GM19463 (cell line): ENCODE results near the gene MYBBP1A.
"Not testable (repeated sequence)": the region's sequence is repeated elsewhere in the genome, so short reads cannot be mapped to it uniquely, and the experiment has no call there.

Experiments
- ATAC-seq: cut with Tn5 transposase; IDR thresholded peaks from one replicate; pipeline ENCODE4 v1.9.1; 2021; ENCODE audit warnings: mild to moderate bottlenecking, moderate library complexity; ENCODE audit not compliant: unreplicated experiment

The MYBBP1A gene, protein sequence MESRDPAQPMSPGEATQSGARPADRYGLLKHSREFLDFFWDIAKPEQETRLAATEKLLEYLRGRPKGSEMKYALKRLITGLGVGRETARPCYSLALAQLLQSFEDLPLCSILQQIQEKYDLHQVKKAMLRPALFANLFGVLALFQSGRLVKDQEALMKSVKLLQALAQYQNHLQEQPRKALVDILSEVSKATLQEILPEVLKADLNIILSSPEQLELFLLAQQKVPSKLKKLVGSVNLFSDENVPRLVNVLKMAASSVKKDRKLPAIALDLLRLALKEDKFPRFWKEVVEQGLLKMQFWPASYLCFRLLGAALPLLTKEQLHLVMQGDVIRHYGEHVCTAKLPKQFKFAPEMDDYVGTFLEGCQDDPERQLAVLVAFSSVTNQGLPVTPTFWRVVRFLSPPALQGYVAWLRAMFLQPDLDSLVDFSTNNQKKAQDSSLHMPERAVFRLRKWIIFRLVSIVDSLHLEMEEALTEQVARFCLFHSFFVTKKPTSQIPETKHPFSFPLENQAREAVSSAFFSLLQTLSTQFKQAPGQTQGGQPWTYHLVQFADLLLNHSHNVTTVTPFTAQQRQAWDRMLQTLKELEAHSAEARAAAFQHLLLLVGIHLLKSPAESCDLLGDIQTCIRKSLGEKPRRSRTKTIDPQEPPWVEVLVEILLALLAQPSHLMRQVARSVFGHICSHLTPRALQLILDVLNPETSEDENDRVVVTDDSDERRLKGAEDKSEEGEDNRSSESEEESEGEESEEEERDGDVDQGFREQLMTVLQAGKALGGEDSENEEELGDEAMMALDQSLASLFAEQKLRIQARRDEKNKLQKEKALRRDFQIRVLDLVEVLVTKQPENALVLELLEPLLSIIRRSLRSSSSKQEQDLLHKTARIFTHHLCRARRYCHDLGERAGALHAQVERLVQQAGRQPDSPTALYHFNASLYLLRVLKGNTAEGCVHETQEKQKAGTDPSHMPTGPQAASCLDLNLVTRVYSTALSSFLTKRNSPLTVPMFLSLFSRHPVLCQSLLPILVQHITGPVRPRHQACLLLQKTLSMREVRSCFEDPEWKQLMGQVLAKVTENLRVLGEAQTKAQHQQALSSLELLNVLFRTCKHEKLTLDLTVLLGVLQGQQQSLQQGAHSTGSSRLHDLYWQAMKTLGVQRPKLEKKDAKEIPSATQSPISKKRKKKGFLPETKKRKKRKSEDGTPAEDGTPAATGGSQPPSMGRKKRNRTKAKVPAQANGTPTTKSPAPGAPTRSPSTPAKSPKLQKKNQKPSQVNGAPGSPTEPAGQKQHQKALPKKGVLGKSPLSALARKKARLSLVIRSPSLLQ (N-terminal part only)

DNA sequence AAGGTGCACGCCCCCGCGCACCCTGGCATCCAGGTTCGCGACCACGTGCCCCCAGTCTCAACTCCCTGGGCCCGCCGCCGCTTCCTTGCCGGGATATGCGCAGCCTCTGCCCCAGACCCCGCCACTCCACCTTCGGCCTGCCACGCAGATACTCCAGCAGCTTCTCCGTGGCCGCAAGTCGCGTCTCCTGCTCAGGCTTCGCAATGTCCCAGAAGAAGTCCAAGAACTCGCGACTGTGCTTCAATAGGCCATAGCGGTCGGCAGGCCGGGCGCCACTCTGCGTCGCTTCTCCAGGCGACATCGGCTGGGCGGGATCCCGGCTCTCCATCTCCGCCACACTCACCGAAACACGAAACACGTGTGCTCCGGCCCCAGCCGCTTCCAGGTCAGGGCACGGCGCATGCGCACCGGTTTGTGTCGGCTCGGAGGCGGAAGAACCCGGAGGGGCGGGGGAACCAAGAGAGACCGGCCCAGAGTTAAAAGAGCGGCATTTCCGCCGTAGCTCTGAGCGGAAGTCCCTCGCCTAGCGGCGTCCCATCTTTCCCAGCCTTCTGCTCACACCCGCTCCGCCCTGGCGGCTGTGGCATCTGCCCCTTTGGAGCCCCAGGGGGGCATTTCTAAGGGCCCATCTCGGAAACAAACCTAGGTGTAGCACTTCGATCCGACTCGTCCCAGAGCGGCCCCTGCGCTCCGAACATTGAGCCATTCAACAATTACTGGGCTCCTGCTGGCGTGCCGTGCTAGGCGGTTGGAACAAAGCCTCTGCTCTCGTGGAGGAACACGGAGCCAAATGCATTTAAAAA, at the start of gene MYBBP1A:
Gene MYBBP1A (minus strand): TSS at position 388 of the 803 bp plus-strand sequence. CDS start 60 bp downstream, at position 328.
- peak; percentile 77 for ATAC-seq

DNA sequence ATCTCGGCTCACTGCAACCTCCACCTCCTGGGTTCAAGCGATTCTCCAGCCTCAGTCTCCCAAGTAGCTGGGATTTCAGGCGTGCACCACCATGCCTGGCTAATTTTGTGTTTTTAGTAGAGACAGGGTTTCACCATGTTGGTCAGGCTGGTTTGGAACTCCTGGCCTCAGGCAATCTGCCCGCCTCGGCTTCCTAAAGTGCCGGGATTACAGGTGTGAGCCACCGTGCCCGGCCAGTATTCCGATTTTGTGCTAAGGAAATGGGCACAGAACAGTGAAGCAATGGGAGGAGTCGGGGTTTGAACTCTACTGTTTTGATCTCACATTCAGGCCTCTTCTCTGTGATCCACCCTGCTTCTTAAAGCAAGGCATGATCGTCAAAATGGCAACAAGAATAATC, 49.6 kb upstream of the MYBBP1A start:
- not testable (repeated sequence) for ATAC-seq

DNA sequence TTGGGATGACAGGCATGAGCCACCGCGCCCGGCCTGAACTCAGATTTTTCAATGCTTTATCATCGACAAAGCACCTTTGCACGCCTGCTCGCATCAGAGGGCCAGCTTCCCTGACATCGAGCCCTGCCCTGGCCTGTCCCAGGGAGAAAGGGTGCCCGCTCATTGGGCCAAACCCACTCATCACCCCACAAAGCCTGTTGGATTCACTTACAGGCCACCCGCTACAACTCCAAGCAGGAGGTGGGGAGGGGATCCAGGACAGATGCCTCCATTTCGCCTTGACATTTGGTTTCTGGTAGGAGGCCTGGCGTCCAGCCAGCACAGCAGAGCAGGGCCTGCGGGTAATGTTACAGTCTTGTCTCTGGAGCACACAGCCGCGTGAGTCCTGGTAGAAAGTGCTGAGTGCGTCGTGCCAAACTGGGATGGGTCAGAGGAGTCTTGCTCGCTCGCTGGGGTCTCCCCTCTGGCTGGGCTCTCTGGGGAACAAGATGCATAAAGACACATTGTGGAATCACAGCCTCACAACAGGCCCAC, 49.0 kb upstream of the MYBBP1A start:
- ATAC-seq, result no peak

DNA sequence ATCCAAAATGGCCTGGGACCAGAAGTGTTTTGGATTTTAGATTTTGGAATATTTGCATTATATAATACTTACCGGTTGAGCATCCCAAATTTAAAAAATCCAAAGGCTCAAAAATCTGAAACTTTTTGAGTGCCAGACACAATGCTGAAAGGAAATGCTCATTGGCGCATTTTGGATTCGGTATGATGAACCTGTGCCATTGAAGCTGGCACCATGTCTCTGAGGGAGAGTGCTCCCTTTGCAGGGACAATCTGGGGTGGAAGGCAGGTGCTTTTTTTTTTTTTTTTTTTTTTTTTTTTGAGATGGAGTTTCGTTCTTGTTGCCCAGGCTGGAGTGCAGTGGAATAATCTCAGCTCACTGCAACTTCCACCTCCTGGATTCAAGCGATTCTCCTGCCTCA, 46.9 kb upstream of the MYBBP1A start:
- no peak for ATAC-seq

DNA sequence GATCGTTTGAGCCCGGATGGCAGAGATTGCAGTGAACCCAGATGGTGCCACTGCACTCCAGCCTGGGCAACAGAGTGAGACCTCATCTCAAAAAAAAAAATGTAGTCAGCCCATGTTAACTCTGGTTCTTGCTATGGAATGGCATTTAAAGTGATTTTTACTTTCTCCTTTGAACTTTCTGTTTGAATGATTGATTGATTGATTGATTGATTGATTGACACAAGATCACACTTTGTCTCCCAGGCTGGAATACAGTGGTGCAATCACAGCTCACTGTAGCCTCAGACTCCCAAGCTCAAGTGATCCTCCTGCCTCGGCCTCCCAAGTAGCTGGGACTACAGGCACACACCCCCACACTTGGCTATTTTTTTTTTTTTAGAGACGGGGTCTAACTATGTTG, 46.1 kb upstream of the MYBBP1A start:
- ATAC-seq, result no peak

DNA sequence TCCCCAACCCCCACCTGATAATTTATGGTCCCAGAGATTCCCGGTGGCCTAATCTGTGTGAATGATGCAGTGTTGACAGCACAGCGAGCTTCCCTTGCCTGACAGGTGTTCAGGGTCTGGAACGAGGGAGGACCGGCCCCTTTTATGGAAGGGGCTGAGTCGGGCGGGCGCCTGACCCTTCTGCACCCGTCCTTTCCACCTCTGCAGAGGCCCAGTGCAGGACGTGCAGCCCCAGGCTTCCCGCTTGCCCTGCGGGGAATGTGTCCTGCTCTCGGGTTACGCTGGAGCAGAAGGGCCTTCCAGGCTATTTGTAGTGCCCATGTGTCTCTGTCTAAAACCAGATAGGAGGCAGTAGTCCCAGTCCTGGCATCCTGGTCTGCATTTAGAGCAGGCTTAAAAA, 45.4 kb upstream of the MYBBP1A start:
- ATAC-seq, result no peak

DNA sequence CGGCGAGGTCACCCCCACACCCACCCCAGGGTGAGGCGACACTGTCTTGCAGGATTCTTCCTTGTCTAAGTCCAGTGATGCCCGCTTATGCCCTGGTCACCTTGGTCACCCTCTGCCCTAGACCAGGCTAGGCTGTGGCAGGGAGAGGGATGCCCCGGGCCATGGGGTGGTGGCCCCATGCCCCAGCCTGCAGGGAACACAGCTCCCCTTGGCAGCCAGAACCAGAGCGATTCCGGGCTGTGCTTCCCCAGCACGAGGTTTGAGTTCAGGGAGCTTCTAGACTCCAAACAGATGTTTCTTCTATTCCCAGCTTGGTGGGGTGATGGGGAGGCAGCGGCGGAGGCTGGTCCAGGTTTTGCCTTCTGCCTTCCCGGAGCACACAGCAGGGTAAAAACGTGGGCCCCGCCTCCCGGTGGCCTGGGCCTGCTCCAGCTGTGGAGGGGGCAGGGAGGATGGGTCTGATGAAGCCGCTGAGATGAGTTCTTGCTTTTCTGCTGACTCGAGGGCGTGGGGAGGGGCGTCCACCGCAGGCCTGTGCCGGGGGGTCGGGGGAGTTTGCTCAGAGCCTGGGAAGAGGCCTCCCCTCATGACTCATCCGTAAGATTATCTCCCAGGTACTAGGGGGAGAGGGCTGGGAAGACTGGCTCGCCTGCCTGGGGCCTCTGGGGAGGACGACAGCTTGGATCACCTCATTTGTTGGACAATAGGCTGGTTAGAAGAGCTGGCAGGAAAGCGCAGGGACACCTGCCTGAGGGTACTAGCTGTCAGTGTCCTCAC, 44.5 kb upstream of the MYBBP1A start:
- ATAC-seq, result no peak

DNA sequence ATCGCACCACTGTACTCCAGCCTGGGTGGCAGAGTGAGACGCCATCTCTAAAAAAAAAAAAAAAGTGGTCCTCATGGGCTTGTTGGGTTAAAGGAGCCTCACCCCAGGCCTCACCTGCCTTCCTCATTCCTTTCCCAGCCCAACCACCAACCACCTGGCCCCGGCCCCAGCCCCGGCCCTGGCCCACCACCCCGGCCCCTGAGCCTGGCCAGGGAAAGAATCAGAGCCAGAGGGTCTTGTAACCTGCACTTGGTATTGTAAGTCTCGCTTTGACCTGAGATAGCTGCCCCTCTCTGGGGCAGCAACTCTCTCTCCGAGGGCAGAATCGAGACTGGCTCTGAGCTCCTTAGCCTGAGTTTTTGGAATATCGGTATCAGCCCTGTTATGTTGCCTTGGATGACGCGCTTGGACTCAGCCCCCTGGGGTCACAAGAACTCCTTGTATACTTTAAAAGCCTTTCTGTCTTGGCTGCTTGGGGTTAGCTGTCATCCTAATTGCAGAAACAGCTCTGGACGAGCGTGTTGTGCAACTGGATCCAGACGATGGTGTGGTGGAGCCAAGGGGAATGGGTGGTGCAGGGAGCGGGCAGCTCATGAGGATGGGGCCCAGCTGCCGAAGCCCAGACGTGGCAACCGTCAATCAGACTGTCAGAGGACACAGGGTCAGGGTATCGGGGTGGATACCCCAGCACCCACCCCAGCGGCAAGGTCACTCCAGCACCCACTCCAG, 43.8 kb upstream of the MYBBP1A start:
- no peak for ATAC-seq

DNA sequence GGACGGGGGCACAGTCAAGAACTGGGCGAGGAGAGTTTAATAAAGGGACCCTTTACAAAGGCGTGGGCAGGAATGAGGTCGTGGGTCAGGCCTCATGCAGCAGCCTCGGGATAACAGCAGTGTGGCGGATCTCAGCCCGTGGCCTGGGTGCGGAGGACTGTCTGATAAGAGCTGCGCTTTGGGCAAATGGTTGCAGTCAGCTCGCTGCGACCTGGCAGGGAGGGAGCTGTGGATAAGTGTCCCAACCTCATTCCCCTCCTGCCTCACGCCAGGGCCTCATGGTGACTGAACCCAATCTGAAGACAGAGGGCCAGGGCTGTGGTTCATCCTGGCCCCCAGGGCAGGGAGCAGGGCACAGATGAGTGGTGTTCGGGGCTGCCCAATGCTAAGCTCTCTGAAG, 42.8 kb upstream of the MYBBP1A start:
- no peak for ATAC-seq

DNA sequence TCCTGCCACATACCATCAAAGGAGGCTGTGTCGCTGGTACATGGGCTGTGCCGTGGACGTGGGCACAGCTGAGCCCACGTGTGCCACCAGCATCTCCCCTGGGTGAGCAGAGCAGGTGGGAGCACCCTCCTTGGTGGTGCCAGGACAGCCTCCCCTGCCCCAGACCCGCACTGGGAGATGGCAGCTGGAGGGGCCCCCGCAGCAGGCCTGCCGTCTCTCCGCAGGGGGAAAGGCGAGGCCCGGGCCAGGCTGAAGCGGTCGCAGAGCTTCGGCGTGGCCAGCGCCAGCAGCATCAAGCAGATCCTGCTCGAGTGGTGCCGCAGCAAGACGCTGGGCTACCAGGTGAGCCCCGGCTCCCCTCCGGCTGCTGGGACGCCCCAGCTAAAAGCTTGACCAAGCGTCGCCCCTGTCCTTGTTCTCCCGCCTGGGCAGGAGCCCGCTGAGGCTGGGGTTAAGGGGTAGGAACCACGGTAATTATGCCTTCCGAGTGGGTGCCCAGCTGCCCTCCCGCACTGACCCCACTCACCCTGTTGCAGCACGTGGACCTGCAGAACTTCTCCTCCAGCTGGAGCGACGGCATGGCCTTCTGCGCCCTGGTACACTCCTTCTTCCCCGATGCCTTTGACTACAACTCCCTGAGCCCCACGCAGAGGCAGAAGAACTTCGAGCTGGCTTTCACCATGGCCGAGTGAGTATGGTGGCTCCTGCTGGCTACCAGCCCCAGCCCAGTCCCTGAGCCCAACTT, 41.6 kb upstream of the MYBBP1A start:
- no peak for ATAC-seq

DNA sequence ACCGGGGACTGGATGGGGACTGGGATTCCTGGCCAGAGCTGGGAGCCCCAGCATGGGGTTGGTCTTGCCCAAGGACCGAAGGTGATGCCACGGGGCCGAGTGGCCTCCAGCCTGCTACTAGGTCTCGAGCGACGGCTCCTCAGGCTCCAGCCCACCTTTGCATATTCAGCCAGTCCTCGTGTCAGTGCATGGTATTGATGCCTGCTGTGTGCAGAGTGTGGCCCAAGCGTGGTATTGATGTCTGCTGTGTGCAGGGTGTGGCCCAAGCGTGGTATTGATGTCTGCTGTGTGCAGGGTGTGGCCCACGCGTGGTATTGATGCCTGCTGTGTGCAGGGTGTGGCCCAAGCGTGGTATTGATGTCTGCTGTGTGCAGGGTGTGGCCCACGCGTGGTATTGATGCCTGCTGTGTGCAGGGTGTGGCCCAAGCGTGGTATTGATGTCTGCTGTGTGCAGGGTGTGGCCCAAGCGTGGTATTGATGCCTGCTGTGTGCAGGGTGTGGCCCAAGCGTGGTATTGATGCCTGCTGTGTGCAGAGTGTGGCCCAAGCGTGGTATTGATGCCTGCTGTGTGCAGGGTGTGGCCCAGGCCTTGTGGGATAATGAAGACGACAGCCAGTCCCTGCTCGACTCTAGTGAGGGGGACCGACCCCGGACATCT, 40.6 kb upstream of the MYBBP1A start:
- ATAC-seq, result not testable (repeated sequence)

DNA sequence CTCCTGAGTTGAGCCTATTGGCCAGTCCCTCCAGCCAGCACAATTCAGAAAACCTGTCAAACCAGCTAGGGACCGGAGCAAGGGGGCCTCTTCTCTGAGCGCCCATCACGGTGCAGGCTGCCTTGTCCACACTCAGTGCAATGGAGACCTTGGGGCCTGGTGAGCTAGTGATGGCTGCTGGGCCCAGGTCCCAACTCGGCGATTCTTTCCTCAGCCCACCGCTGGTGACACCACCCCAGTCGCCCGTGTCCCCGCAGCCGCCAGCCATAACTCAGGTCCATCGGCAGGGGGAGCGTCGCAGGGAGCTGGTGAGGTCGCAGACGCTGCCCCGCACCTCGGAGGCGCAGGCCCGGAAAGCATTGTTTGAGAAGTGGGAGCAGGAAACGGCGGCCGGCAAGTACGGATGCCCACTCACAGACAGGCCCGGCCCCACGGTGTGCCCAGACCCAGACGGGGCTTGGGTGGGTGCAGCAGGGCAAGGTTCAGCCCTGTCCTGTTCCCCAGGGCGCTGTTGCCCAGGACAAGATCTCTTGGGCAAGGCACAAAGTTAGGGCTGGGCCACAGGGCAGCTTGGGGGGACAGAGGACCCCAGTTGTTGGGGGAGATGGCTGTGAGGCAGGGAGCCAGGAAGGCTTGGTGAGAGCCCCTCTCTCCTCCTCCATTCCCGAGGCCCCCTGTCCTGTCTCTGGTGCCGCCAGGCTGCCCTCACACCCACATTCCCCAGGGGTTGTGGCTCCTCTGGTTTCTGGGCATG, 39.9 kb upstream of the MYBBP1A start:
- no peak for ATAC-seq

DNA sequence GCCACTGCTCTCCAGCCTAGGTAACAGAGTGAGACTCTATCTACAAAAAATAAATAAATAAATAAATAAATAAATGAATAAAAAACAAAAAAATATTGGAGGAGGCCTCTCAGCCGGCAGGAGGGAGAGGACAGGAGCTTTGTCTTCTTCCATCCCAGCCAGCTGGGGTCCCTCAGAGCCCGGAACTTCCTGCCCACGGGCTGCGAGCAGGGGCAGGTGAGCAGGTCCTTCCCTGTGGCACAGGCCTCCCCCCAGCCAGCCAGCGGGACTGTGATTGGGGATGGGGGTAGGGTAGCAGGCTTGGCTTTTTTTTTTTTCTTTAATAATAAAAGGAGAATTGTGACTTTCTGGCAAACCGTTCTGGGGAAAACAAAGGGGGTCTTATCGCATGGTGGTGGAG, 39.2 kb upstream of the MYBBP1A start:
- no peak for ATAC-seq

DNA sequence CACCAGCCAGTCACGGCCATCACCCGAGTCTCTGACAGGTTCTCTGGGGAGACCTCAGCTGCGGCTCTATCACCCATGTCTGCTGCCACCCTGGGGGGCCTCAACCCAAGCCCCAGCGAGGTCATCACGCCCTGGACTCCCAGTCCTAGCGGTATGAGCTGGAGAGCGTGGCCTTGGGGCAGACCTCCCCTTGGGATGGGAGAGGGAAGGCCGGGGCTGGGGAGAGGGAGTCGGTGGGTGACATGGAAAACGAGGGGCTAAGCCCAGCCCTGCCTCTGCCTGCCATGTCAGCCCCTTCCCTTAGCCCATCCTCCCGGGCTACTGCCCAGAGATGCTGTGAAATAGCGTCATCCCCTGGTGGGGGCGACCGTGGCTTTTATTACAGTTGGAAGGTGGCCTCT, 37.8 kb upstream of the MYBBP1A start:
- no peak for ATAC-seq

DNA sequence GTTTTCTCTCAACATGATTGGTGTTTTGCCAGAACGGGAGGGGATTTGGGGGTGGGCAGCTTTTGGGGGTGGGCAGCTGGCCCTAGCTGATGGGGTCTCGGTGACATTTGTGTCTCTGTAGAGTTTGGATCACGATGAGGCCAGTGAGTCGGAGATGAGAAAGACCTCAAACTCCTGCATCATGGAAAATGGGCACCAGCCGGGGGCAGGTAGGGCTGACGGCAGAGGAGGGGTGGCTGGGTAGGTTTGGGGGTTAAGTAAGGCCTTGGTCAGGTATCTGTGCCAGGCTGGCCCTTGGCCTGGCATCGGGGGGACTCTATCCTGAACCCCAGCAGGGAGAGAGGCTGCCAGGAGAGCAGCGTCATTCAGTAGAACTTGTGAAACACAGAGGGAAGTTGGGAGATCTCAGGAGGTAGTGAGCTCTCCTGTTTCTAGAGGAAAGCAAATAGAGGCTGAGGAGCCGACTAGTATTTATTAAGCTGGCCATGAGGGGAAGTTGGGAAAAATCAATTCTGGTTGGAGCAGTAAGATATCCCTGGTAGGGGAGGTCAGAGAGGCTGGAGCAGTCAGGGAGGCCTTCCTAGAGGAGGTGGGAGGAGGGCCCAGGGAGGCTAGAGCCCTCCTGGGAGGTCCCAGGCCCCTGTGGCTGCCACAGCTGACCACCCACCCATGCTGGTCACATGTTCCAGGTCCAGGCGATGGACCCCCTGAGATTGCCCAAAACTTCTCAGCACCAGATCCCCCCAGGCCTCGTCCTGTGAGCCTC, 37.2 kb upstream of the MYBBP1A start:
- ATAC-seq, result no peak

DNA sequence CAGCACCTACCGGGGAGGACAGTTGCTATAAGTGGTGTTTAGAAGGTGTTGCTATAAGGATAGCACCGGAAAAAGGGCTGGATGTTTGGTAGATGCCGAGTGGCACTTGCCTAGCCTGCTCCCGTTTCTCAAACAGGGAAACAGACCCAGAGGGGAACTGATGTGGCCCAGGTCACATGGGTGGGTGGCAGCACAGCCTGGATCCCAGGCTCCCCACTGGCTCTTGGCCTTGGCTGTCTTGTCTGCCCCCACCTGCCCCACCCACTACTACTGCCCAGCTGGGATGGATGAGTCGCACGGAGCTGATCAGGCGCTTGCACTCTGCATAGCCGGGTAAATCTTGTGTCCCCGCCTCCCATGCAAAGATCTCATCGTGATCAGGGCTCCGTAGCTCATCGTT, 36.3 kb upstream of the MYBBP1A start:
- no peak for ATAC-seq
